Stimulated activated CD8-positive, alpha-beta memory T cell treated with anti-CD3 and anti-CD28 coated beads, Interleukin-7, amount 100 ng/mL, for 1 hour (primary cell): ENCODE results near the gene SLC23A2.
"Not testable (repeated sequence)": the region's sequence is repeated elsewhere in the genome, so short reads cannot be mapped to it uniquely, and the experiment has no call there.

ENCODE experiments used
- DNase-seq, 2 donors: peaks; one replicate each; pipeline ENCODE4 v3.0.0-alpha.2; 2020; ENCODE audit warnings: low read depth in 2 of 2

Gene SLC23A2

GRCh38 chr20:5001174-5002076 lies at the start of gene SLC23A2:
SLC23A2 (minus strand) TSS chr20:5001510; CDS start chr20:4932562, 68,948 bp downstream.
- peak in 1 of 2 donors; percentile 19 for DNase-seq

DNA sequence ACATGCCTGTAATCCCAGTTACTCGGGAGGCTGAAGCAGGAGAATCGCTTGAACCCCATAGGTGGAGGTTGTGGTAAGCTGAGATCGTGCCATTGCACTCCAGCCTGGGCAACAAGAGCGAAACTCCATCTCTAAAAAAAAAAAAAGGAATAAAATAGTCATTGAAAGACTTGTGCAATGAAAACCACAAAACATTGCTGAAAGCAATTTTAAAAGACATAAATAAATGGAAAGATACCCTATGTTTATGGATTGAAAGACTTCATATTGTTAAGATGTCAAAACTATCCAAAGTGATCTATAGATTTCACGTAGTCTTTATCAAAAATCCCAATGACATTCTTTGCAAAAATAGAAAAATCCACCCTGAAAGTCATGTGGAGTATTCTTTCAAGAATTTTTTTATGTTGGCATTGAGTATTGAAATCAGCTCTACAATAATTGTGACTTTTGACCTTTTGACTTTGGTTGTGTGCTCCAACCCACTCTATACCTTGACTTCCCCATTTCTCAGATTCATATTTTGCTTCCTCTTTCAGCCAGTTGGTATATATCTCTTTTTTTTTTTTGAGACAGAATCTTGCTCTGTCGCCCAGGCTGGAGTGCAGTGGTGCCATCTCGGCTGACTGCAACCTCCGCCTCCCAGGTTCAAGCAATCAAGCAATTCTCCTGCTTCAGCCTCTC lies 45.5 kb upstream of the SLC23A2 start:
- DNase-seq: no peak

DNA sequence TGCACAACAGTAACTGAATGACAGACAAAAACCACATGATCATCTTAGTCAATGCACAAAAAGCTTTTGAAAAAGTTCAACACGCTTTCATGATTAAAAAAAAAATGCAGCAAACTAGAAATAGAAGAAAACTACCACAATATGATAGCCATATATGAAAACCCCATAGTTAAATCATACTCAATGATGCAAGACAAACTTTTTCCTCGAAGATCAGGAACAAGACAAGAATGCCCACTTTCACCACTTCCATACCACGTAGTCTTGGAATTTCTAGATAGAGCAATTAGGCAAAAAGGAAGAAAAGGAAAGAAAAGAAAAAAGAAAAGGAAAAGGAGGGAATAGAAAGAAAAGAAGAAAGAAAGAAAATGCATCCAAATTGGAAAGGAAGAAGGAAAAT lies 44.6 kb upstream of the SLC23A2 start:
- no peak for DNase-seq

GRCh38 chr20:5044075-5044620 lies 42.8 kb upstream of the SLC23A2 start:
- no peak for DNase-seq

GRCh38 chr20:5041433-5041832 lies 40.1 kb upstream of the SLC23A2 start:
- DNase-seq: no peak

DNA sequence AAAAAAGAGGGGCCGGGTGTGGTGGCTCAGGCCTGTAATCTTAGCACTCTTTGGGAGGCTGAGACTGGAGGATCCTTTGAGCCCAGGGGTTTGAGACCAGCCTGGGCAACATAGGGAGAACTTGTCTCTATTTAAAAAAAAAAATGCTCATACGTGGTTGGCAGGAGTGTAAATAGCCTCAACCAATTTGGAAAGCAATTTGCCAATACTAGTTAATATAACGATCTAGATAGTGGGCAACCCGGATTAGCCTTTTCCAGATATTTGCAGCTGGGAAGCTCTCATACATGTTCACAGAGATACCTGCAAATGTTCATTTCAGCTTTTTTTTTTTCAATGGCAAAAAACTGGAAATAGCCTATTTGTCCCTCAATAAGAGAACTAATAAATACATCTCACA lies 39.0 kb upstream of the SLC23A2 start:
- no peak for DNase-seq

GRCh38 chr20:5039889-5040288 lies 38.6 kb upstream of the SLC23A2 start:
- no peak for DNase-seq

DNA sequence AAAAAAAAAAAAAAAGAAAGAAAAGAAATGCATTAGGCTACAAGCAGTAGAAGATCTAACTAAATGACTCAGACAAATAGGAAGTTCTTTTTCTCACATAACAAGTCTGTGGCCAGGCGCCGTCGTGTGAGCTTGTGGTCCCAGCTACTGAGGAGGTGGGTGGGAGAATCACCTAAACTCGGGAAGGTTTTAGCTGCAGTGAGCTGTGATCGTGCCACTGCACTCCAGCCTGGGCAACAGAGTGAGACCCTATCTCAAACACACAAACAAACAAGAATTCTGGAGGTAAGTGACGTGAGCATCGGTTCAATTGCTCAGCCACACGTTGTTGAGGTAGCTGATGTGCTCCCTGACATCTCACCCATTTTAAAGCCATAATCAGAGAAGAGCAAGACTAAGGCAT lies 37.9 kb upstream of the SLC23A2 start:
- DNase-seq: peak; percentile 27 to 34

- DNase-seq: no peak
Observed at GRCh38 chr20:5036828-5037227, 35.5 kb upstream of the SLC23A2 start.

GRCh38 chr20:5035518-5035917 lies 34.2 kb upstream of the SLC23A2 start:
- DNase-seq: not testable (repeated sequence)

DNA sequence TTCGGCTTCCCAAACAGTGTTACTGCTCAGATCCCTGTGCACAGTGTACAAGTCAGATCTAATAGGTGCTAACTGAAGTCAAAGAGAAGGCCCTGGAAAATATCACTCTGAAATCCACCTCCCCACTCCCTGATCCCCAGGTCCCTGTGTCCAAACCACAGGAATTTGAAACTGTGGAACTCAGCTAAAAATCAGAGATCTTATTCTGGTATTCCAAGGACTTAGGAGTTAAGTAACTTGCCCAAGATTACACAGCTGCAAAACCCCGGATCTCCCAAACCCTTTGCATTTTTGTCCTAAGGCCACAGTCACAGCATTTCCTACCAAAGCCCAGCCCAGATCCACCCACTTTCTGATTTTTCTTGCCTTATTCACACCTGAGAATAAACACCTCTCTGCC lies 32.3 kb upstream of the SLC23A2 start:
- no peak for DNase-seq

DNA sequence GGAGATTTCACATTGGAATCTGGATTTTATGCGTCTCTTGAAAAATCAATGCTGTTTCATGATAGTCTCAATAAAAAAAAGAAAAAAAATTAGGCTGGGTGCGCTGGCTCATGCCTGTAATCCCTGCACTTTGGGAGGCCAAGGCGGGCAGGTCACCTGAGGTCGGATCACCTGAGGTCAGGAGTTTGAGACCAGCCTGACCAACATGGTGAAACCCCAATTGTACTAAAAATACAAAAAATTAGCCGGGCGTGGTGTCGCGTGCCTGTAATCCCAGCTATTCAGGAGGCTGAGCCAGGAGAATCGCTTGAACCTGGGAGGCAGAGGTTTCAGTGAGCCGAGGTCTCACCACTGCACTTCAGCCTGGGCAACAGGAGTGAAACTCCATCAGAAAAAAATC lies 30.4 kb upstream of the SLC23A2 start:
- not testable (repeated sequence) for DNase-seq

- DNase-seq: no peak
Observed at GRCh38 chr20:5031206-5031557, 29.9 kb upstream of the SLC23A2 start.

GRCh38 chr20:5030348-5031205 lies 29.3 kb upstream of the SLC23A2 start:
- DNase-seq: no peak

- not testable (repeated sequence) for DNase-seq
Observed at GRCh38 chr20:5028258-5029059, 27.1 kb upstream of the SLC23A2 start.

DNA sequence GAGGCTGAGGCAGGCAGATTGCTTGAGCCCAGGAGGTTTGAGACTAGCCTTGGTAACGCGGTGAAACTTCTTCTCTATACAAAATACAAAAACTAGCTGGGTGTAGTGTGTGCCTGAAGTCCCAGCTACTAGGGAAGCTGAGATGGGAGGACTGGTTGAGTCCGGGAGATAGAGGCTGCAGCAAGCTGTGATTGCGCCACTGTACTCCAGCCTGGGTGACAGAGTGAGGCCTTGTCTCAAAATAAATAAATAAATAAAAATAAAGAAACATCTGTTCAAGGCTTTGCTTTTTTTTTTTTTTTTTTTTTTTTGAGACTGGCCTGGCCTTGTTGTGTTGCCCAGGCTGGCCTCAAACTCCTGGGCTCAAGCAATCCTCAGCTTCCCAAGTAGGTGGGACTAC lies 23.7 kb upstream of the SLC23A2 start:
- no peak for DNase-seq

DNA sequence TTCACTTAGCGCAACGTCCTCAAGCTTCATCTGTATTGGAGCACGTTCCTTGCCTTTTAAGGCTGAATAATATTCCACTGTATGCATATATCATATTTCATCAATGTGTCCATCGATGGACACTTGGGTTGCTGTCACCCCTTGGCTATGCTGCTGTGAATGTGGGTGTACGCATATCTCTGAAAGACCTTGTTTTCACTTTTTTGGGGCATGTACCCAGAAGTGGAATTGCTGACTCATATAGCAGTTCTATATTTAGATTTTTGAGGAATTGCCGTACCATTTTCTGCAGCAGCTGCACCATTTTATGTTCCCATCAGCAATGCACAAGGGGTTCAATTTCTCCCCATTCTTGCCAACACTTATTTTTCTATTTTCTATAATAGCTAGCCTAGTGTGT lies 22.8 kb upstream of the SLC23A2 start:
- no peak for DNase-seq

DNA sequence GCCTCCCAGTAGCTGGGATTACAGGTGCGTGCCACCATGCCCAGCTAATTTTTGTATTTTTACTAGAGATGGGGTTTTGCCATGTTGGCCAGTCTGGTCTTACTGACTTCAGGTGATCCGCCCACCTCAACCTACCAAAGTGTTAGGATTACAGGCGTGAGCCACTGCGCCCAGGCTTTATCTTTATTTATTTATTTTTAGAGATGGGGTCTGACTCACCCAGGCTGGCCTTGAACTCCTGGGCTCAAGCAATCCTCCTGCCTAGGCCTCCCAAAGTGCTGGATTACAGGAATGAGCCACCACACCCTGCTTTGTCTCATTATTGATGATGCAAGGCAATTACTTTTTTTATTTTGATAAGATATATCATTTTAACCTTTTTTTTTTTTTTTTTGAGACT lies 21.9 kb upstream of the SLC23A2 start:
- not testable (repeated sequence) for DNase-seq

DNA sequence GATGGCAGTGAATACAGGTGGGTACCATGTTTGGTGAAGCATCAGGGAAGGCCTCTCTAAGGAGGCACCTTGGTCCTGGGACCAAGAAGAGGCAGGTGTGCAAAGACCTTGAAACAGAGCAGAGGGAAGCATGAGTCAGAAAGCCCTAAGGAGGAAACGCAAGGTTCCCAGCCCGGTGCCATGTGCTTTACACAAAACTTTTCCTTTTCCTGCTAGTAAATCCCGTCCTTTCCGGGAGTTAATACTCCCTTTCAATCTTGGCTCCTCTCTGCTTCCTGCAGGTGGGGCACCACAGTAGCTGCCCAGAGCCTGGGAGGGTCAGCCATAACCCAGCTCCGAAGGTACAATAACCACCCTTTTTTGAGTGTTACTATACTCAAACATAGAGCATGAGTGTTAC lies 19.4 kb upstream of the SLC23A2 start:
- no peak for DNase-seq

DNA sequence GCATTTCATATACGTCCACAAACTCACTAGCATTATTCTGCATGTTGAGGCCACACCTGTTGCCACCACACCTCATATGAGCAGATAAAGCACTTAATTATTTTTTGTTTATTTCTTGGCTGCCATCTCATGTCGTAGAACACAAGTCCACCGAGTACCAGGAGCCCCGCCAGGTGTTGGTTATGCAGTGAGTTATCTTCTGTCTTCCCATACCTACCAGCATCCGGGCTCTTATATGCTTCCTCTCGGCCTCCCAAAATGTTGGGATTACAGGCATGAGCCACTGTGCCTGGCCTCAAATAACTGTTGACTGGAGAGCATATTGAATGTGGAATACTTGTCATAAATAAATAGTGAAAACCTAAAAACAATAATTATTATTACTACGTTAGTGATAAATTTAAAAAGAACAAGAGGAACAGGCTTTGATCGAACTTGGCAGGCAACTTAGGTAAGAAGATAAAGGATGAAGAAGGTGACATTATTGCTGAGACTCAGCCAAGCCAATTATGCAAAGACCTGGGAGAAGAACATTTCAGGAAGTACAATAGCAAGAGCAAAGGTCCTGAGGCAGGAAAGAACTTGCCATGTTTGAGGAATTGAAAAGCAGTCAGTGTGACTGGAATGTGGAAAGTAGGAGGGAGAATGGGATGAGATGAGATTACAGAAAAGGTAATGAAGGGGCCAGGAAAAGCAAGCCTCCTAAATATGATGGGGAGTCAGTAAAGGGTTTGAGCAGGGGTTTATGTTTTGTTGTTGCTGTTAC lies 12.6 kb upstream of the SLC23A2 start:
- no peak for DNase-seq
